K562 (cell line): Measurements from ENCODE around the gene NMT1. TPM values are rescaled to one million over a fixed set of nuclear protein-coding genes. Genes with fewer than 3 reads are reported as not detected.
A peak's percentile ranks its signal among the peaks of the same experiment; 100 is the strongest.

Experiments used
- BCLAF1 ChIP-seq, 2 experiments: fragments of 450-650 bp in 1 of 2; IDR thresholded peaks; 2 replicates each; pipeline ENCODE4 v1.6.1; 2011 to 2017; ENCODE audit warnings: low read depth in 2 of 2, antibody characterized with exemption in 1 of 2, borderline replicate concordance in 1 of 2, low read length in 1 of 2, mild to moderate bottlenecking in 1 of 2, mixed read lengths in 1 of 2; ENCODE audit not compliant: control insufficient read depth in 1 of 2
- CEBPZ ChIP-seq: fragments of 150-350 bp; IDR thresholded peaks from 2 replicates; pipeline ENCODE4 v1.6.1; 2014; ENCODE audit warnings: low read depth, mild to moderate bottlenecking, low read length, borderline replicate concordance
- HBP1 ChIP-seq: fragments of 450-650 bp; formaldehyde crosslinking; IDR thresholded peaks from 2 replicates; pipeline ENCODE4 v1.4.0; 2022; ENCODE audit warnings: missing genetic modification characterization
- HDGF ChIP-seq: fragments of 450-650 bp; IDR thresholded peaks from 2 replicates; pipeline ENCODE4 v1.6.1; 2016
- HLTF ChIP-seq: fragments of 450-650 bp; IDR thresholded peaks from 2 replicates; pipeline ENCODE4 v1.6.1; 2016
- HNRNPL ChIP-seq: fragments of 200-400 bp; formaldehyde crosslinking; IDR thresholded peaks from 2 replicates; pipeline ENCODE4 v1.6.1; 2017; ENCODE audit warnings: low read depth, mild to moderate bottlenecking, low read length
- ILF3 ChIP-seq: fragments of 450-650 bp; IDR thresholded peaks from 2 replicates; pipeline ENCODE4 v1.6.1; 2018; ENCODE audit warnings: antibody characterized with exemption, mild to moderate bottlenecking, moderate library complexity, borderline replicate concordance
- NCOA6 ChIP-seq: fragments of 450-650 bp; IDR thresholded peaks from 2 replicates; pipeline ENCODE4 v1.6.1; 2017; ENCODE audit warnings: mild to moderate bottlenecking
- NFIX ChIP-seq: fragments of 250-450 bp; sonication (Bioruptor Pico); IDR thresholded peaks from 2 replicates; pipeline ENCODE4 v1.4.0; 2020; ENCODE audit warnings: low read depth, mild to moderate bottlenecking, moderate library complexity
- NFYB ChIP-seq: IDR thresholded peaks from 2 replicates; pipeline ENCODE4 v1.6.1; 2011; ENCODE audit warnings: mild to moderate bottlenecking, moderate library complexity; ENCODE audit not compliant: insufficient read length; ENCODE audit errors: extremely low read depth
- NKRF ChIP-seq: fragments of 450-650 bp; IDR thresholded peaks from 2 replicates; pipeline ENCODE4 v1.6.1; 2016; ENCODE audit warnings: borderline replicate concordance
- SMARCA5 ChIP-seq: fragments of 450-650 bp; IDR thresholded peaks from 2 replicates; pipeline ENCODE4 v1.6.1; 2016
- USF2 ChIP-seq: sonication (generic); formaldehyde crosslinking; IDR thresholded peaks from 2 replicates; pipeline ENCODE4 v1.5.0; 2020; ENCODE audit warnings: missing genetic modification reagents
- ZNF24 ChIP-seq: fragments of 450-650 bp; IDR thresholded peaks from 2 replicates; pipeline ENCODE4 v1.6.1; 2016
- polyA plus RNA-seq, 8 experiments: library from polyadenylated mRNA; depleted of rRNA in 4 of 8; stranded (reverse) in 5 of 8; unstranded in 3 of 8; fragments of >200 nt; fragmentation: Nextera tagmentation in 2 of 8; fragmentation: Illumina TruSeq in 1 of 8; extraction: Ambion mirVana in 2 of 8; extraction: Trizol in 1 of 8; gene quantifications; 2 replicates each; pipeline versions ENCODE4 v1.2.1 to v1.2.3, GENCODE V29; 2011 to 2014; ENCODE audit warnings: inconsistent platforms in 1 of 8, missing spikeins in 1 of 8
- total RNA-seq, 7 experiments: library from RNA; depleted of rRNA in 6 of 7; stranded (reverse); fragments of >200 nt in 6 of 7; fragmentation: Illumina TruSeq in 2 of 7; extraction: Trizol in 2 of 7; gene quantifications; 2 replicates each; pipeline versions ENCODE4 v1.2.1 to v1.2.3, GENCODE V29; 2011 to 2021; ENCODE audit warnings: low replicate concordance in 1 of 7

Gene NMT1
- total and polyA plus RNA-seq, 9 of the 15 experiments (the other 6 are each of a cell fraction or from before 2014, with no cell fraction given): 86.7 to 569 (median 213) TPM

- no peak for TF ChIP-seq USF2 (CRISPR knock-in tag)
- no peak for TF ChIP-seq HLTF
- no peak for TF ChIP-seq BCLAF1 (IDR thresholded peaks at IDR 0.05; ENCODE audit: borderline replicate concordance in 1 of 2, control insufficient read depth in 1 of 2, low read depth in 2 of 2, low read length in 1 of 2)
- TF ChIP-seq NFYB: peak; percentile 99
- no peak for TF ChIP-seq NCOA6
- TF ChIP-seq NKRF: peak; percentile 35; the same call in 1 of the 2 replicates
- TF ChIP-seq ZNF24: no peak
- peak; percentile 91 for TF ChIP-seq HBP1 (CRISPR knock-in tag)
- TF ChIP-seq SMARCA5: no peak
- TF ChIP-seq ILF3: no peak
- TF ChIP-seq NFIX: no peak
- no peak for TF ChIP-seq CEBPZ
- no peak for TF ChIP-seq HNRNPL
- TF ChIP-seq HDGF: no peak
Measured at GRCh38 chr17:45060797-45061605, at the start of gene NMT1 (continued).
